Right lobe of liver (tissue), 6 donors: ENCODE results near the gene BUD23. TPM values are rescaled to one million over a fixed set of nuclear protein-coding genes. Genes with fewer than 3 reads are reported as not detected.
"Not testable (repeated sequence)": the region's sequence is repeated elsewhere in the genome, so short reads cannot be mapped to it uniquely, and the experiment has no call there.

Experiments
- ATAC-seq, 4 donors: fragments of 200-7000 bp; cut with Tn5 transposase; one replicate each; pipeline ENCODE4 v1.9.1; 2020; ENCODE audit warnings: mild to moderate bottlenecking in 4 of 4, moderate library complexity in 4 of 4
- DNase-seq, 3 donors: peaks; one replicate each; pipeline ENCODE4 v3.0.0-alpha.2; 2020
- H3K27ac ChIP-seq, 3 donors: fragments of 200-600 bp; one replicate each; pipeline ENCODE4 v1.8.0; 2022
- H3K27me3 ChIP-seq, 2 donors: fragments of 200-600 bp; one replicate each; pipeline ENCODE4 v1.8.0; 2022
- H3K36me3 ChIP-seq, 4 donors: fragments of 200-600 bp; sonication (generic) in 1 of 4; one replicate each; pipeline versions ENCODE4 v1.5.1 to v1.8.0; 2017 to 2022; ENCODE audit warnings: control low read depth in 1 of 4
- H3K4me1 ChIP-seq, 4 donors: fragments of 200-600 bp; sonication (generic) in 1 of 4; one replicate each; pipeline versions ENCODE4 v1.5.1 to v1.8.0; 2017 to 2022; ENCODE audit warnings: control low read depth in 1 of 4
- H3K4me3 ChIP-seq, 3 donors: fragments of 200-600 bp; one replicate each; pipeline ENCODE4 v1.8.0; 2022
- H3K9me3 ChIP-seq, 4 donors: fragments of 200-600 bp; sonication (generic) in 1 of 4; one replicate each; pipeline versions ENCODE4 v1.5.1 to v1.8.0; 2017 to 2022; ENCODE audit warnings: control low read depth in 1 of 4
- CTCF ChIP-seq, 4 donors: fragments of 200-600 bp in 3 of 4; fragments of 450-650 bp in 1 of 4; IDR thresholded peaks; one replicate each; pipeline versions ENCODE4 v1.5.1 to v1.8.0; 2016 to 2022; ENCODE audit warnings: antibody characterized with exemption in 4 of 4, mild to moderate bottlenecking in 2 of 4
- POLR2A ChIP-seq: fragments of 450-650 bp; IDR thresholded peaks from one replicate; pipeline ENCODE4 v1.6.1; 2017; ENCODE audit warnings: antibody characterized with exemption, mild to moderate bottlenecking
- WGBS: methylation state at CpG from one replicate; pipeline ENCODE4 v1.1.6; 2018; ENCODE audit warnings: low coverage, low lambda C conversion rate; ENCODE audit not compliant: insufficient coverage; ENCODE audit errors: missing lambda C conversion rate; 5-methylcytosine and 5-hydroxymethylcytosine counted together
- intact Hi-C, 2 donors: fragments of 100-400 bp; cut with DNase I; formaldehyde crosslinking; loops; one replicate each; pipeline versions ENCODE4 v1.11.2 to v1.14.1; 2022
- total RNA-seq, 6 experiments: library from RNA; depleted of rRNA in 2 of 6; stranded (reverse); fragments of >200 nt in 2 of 6; fragmentation: NEBNext Ultra II Directional in 3 of 6; extraction: Animal tissue kit (Norgen Biotek cat#: 25700) in 3 of 6; gene quantifications; one replicate each; pipeline versions ENCODE4 v1.1.0 to v1.2.4, GENCODE V29; 2016 to 2023
- donor health status: DM: no; HTN: yes; CAD: no.
- donor health status: DM: no; HTN: no; CAD: no.
- donor health status: DM: no; HTN: no; CAD: no.
- donor health status: DM: no; HTN: yes; CAD: no.
- donor health status: DM: no; HTN: yes; CAD: no.

Gene BUD23
- total RNA-seq, 6 experiments from 2014 or later, result 24.1 to 35.0 (median 29.2) TPM

DNA sequence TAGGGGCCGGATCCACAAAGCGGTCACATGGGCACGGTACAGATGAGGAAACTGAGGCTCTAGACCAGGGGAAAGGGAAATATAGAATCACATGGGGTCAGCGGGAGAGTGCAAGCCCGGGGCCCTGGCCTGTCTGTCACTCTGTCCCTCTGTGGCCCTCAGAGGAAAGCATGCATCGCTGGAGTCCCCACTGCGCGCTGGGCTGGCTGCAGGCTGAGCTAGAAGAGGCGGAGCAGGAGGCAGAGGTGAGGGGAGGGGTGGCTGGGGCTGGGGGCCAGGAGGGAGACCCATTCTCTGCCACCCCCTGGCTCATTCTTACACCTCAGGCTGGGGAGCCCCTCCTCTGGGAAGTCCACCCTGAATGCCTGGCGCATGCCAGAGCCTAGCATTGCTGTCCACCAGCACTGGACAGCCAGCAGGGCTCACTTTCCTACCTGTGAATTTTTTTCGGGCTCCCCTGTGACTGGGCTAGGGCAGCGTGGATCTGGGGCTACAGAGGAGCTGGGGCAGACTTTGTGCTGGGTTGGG, 13.5 kb upstream of the BUD23 start:
- intact Hi-C loops, result loop anchor here in 1 of 2 donors (10.0 kb wide), 2 partner anchors 55 to 65 kb away; no protein-coding TSS in a partner anchor

DNA sequence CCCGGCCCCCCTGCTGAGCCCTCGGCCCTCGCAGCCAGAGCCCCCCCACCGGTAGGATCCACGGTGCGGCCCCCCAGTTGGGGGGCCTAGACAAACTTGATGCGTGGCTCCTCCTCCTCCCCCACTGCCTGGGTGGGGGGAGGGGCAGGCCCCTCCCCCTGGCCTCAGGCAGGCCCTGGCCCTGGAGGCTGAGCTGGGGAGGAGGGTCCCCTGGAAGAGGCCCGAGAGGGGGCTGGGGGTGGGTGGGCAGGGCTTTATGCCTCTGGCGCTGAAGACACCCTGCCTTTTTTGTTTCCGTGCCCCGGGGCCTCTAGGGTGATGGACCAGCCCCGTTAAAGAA, 12.1 kb upstream of the BUD23 start:
- Histone ChIP-seq H3K4me1 (peaks cover 0 to 4% (median 0%) of the 10 kb centered on the region in 4 donors), H3K9me3 (no peaks in the 10 kb centered on the region), H3K27me3 (no peaks in the 10 kb centered on the region), H3K4me3 (no peak overlapping the region), H3K27ac (no peak overlapping the region), H3K36me3 (no peaks in the 10 kb centered on the region)
- intact Hi-C loops, result loop anchor here in 1 of 2 donors (10.0 kb wide), 2 partner anchors 54 to 66 kb away; no protein-coding TSS in a partner anchor
- no peak for TF ChIP-seq POLR2A
- TF ChIP-seq CTCF (IDR thresholded peaks at IDR 0.05), result no peak
- DNase-seq (no peak), ATAC-seq (no peak)
- no CpG with 5 or more reads among the region's 12 CpGs for WGBS

More for the DNA sequence above, 13.5 kb upstream of the BUD23 start:
- 72% methylated on average over 4 of the region's 12 CpGs for WGBS
- ATAC-seq (no peak), DNase-seq (no peak)
- Histone ChIP-seq H3K4me1 (peaks cover 0 to 10% (median under 1%) of the 10 kb centered on the region in 4 donors), H3K4me3 (no peak overlapping the region), H3K36me3 (no peaks in the 10 kb centered on the region), H3K9me3 (no peaks in the 10 kb centered on the region), H3K27me3 (no peaks in the 10 kb centered on the region), H3K27ac (no peak overlapping the region)
- TF ChIP-seq CTCF (IDR thresholded peaks at IDR 0.05), result no peak
- no peak for TF ChIP-seq POLR2A

GRCh38 chr7:73671857-73672445, 11.4 kb upstream of the BUD23 start:
- no peak for DNase-seq
- ATAC-seq, result no peak
- TF ChIP-seq CTCF (IDR thresholded peaks at IDR 0.05) (no peak), POLR2A (no peak)
- H3K27me3 ChIP-seq, result no peaks in the 10 kb centered on the region
- WGBS, result 89% methylated on average over 9 of the region's 15 CpGs
- H3K36me3 ChIP-seq, result no peaks in the 10 kb centered on the region
- H3K9me3 ChIP-seq, result no peaks in the 10 kb centered on the region
- H3K4me1 ChIP-seq, result no peaks in the 10 kb centered on the region
- no peak overlapping the region for H3K4me3 ChIP-seq
- no peak overlapping the region for H3K27ac ChIP-seq
- intact Hi-C loops, result loop anchor here in 1 of 2 donors (10.0 kb wide), 2 partner anchors 53 to 67 kb away; no protein-coding TSS in a partner anchor

GRCh38 chr7:73674468-73675124, 8.8 kb upstream of the BUD23 start:
- Histone ChIP-seq H3K27ac (no peak overlapping the region), H3K27me3 (no peaks in the 10 kb centered on the region), H3K9me3 (no peaks in the 10 kb centered on the region), H3K36me3 (no peaks in the 10 kb centered on the region), H3K4me1 (peaks cover 0 to 3% (median 0%) of the 10 kb centered on the region in 4 donors), H3K4me3 (no peak overlapping the region)
- intact Hi-C loops, result loop anchor here in 1 of 2 donors (10.0 kb wide), 2 partner anchors 50 to 70 kb away; no protein-coding TSS in a partner anchor
- WGBS, result no CpG with 5 or more reads among the region's 1 CpG
- TF ChIP-seq CTCF (IDR thresholded peaks at IDR 0.05) (no peak), POLR2A (no peak)
- no peak for DNase-seq
- peak in 1 of 4 donors; percentile 17 for ATAC-seq

DNA sequence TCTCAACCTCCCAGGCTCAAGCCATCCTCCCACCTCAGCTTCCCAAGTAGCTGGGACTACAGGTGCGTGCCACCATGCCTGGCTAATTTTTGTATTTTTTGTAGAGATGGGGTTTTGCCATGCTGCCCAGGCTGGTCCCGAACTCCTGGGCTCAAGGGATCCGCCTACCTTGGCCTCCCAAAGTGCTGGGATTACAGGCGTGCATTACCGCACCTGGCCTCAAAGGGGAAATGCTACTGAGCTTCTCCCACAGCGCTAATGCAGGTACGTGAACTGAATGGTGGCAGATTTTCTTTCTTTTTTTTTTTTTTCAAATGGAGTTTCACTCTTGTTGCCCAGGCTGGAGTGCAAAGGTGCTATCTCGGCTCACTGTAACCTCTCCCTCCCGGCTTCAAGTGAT, 7.3 kb upstream of the BUD23 start:
- not testable (repeated sequence) for H3K27me3 ChIP-seq, ATAC-seq, H3K9me3 ChIP-seq, H3K36me3 ChIP-seq, H3K4me3 ChIP-seq, DNase-seq, H3K27ac ChIP-seq
- intact Hi-C loops, result loop anchor here in 1 of 2 donors (10.0 kb wide), 2 partner anchors 49 to 71 kb away; no protein-coding TSS in a partner anchor
- H3K4me1 ChIP-seq, result peaks cover 0 to 12% (median under 1%) of the 10 kb centered on the region in 4 donors
- WGBS, result 79% methylated on average over 5 of the region's 9 CpGs
